NCI-H1092 (cell line): ENCODE data around the gene CEMIP2.
"Not testable (repeated sequence)": the region's sequence is repeated elsewhere in the genome, so short reads cannot be mapped to it uniquely, and the experiment has no call there.

Source experiments
- DNase-seq: peaks from one replicate; lab custom pipeline; 2025; lab: John Stamatoyannopoulos, UW

The CEMIP2 gene

GRCh38 chr9:71710856-71711255 lies 57.5 kb downstream of the CEMIP2 start:
- DNase-seq, result no peak

DNA sequence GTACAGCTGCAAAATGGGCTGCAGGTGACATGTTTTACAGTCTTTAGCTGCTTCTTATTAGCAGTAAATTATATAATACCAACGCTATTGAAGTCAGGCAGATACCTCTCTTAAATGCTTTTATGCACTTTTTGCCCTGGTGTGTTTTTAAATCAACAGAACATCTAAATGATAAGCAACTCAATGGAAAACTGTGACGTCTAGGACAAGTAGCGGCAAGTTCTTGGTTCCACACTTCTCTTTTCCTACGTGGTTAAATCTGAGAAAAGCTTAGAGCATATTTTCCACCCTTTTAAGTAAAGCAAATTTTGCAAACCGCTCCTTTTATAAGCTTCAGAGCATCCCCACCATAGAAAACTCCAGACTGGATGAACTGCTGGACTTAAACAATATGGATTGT lies 58.1 kb downstream of the CEMIP2 start:
- DNase-seq, result no peak

DNA sequence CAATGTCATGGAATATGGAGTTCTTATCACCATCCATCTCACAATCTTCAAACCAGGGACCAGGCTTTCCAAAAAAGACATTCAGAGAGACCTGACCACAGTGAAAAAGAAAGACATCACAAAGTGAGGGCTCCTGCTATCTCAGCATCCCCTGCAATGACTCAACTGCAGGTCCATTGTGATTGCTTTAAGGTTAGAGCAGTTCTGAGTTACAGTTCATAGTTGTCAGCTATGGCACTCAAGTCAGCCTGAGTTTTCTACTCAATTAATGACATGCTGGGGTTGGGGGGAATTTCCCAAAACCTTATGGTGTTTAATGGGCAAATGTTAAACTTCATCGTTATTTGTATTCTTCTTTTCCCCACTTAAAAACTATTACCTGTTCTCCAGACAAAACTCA lies 58.9 kb downstream of the CEMIP2 start:
- DNase-seq, result no peak

GRCh38 chr9:71706176-71706575 lies 62.1 kb downstream of the CEMIP2 start:
- DNase-seq, result no peak

GRCh38 chr9:71704796-71705195 lies 63.5 kb downstream of the CEMIP2 start:
- no peak for DNase-seq

DNA sequence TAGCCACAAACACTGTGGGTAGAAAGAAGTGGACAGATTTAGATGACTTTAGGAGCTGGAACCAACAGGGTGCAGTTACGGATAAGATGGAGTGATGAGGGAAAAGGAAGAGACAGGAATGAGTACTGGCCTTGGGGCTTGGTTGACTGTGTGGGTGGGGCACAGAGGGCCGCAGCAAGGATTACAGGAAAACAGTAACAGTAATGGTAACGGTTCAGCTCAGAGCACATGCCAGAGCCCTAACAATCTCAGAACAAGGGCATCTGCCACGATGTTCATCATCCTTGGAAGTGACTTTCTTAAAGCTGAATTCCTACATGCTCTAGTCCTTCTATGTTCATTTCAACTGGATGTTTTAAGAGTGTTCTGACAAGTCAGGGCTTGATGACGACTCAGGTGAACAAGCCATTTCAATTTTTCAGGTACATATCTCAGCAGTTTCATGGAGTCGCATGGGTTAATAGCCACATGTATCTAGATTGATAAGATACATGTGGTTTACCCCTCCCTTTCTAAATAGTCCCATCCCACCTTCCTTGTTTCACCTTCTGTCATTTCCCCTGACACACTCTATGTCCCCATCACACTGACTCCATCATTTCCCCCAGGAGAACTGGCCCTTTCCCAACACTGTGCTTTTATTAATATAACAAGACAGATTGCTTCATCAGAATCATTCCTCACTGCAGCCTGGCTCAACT lies 65.0 kb downstream of the CEMIP2 start:
- no peak for DNase-seq

- DNase-seq, result no peak
These were observed 70.4 kb downstream of the CEMIP2 start for GRCh38 chr9:71697882-71698281.

- no peak for DNase-seq
These were observed 74.0 kb downstream of the CEMIP2 start for GRCh38 chr9:71694332-71694731.

- DNase-seq, result no peak
These were observed 74.7 kb downstream of the CEMIP2 start for GRCh38 chr9:71693607-71694006.

DNA sequence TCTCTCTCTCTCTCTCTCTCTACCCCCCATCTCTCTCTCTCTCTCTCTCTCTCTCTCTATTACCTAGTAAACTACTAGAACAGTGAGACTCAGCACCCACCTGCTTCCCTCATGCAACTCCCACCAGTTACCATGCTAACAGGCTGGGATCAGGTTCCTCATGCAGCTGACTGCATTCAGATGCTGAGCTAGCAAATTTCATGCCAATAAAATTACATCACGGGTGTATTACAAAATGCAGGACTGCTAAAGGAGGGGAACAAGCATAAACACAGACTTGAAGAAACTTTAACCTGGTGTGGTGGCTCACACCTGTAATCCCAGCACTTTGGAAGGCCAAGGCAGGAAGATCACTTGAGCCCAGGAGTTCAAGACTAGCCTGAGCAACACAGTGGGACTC lies 76.0 kb downstream of the CEMIP2 start:
- DNase-seq, result no peak

- not testable (repeated sequence) for DNase-seq
These were observed 76.7 kb downstream of the CEMIP2 start for GRCh38 chr9:71691576-71691975.

- no peak for DNase-seq
These were observed 77.5 kb downstream of the CEMIP2 start for GRCh38 chr9:71690689-71691435.

GRCh38 chr9:71690063-71690688 lies 78.1 kb downstream of the CEMIP2 start:
- no peak for DNase-seq

DNA sequence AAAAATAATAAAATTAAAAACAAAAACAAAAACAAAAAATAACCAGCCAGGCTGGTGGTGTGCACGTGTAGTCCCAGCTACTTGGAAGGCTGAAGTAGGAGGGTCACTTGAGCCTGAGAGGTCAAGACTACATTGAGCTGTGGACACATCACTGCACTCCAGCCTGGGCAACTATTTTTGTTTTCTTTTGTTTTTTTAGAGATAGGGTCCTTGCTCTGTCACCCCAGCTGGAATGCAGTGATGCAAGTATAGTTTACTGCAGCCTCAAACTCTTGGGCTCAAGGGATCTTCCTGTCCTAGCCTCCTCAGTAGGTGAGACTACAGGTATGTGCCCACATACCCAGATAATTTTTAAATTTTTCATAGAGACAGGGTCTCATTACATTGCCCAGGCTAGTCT lies 80.6 kb downstream of the CEMIP2 start:
- DNase-seq, result no peak

GRCh38 chr9:71685988-71686387 lies 82.3 kb downstream of the CEMIP2 start:
- no peak for DNase-seq

DNA sequence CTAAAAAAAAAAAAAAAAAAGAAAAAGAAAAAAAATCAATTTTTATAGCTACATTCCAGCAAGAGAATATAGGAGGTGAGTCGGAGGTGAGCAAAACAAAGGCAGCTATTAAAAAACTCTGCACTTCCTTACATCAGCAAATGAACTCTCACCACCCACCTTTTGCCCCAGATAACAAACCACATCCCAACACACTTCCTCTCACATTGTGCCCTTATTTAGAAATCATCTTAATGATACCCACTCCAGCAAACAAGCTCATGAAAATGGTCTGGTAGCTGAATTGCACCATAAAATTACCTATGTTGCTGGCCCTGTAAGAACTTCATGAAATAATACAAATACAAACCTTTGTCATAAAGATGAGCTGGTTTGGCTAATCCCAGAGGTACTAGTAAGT lies 82.9 kb downstream of the CEMIP2 start:
- DNase-seq, result no peak

GRCh38 chr9:71684566-71684965 lies 83.7 kb downstream of the CEMIP2 start:
- DNase-seq, result no peak

DNA sequence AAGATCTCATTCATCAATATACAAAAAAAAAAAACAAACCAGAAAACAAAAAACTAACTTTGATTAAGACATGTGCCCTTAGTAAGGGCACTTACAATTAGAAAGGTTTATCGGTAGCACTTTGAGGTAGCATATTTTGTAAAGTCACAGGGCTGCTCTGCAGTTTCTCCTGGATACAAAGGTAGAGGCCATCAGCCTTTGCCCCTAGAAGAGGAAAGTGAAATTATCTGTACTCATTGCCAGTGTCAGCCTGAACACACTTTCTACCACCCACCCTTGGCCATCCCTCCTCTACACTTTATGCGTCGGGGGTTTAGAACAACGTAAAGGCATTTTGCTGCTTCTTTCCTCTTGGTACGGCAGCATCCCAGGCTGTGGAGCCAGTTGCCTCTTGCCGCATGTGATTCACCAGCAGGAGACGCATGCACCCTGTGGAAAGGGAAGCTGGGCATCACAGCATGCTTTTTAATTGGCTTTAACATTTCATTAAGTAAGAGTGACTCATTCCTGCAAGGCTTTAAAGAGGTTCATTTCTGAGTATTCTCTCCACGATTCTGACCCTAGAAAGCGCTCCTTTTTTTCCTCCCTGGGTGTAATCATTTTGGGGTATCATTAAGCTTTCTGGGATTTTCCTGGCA lies 84.6 kb downstream of the CEMIP2 start:
- no peak for DNase-seq

- no peak for DNase-seq
These were observed 86.5 kb downstream of the CEMIP2 start for GRCh38 chr9:71681708-71682272.

GRCh38 chr9:71681104-71681707 lies 87.1 kb downstream of the CEMIP2 start:
- no peak for DNase-seq

GRCh38 chr9:71680189-71680980 lies 87.9 kb downstream of the CEMIP2 start:
- DNase-seq, result no peak
